Activated CD4-positive, alpha-beta memory T cell treated with anti-CD3 and anti-CD28 coated beads, Interleukin-2, amount 10 ng/mL, durations not matched to agents 7 days and 5 days (primary cell): ENCODE measurements around the gene TRERF1. TPM values are rescaled to one million over a fixed set of nuclear protein-coding genes. Genes with fewer than 3 reads are reported as not detected.

Source experiments
- CTCF ChIA-PET: fragments of 350-600 bp; sonication (Branson Sonifier 250); formaldehyde crosslinking; loops from one replicate; lab custom pipeline; 2021; ENCODE audit warnings: antibody characterized with exemption, inconsistent platforms; lab: Charles Lee
- POLR2A ChIA-PET: fragments of 350-600 bp; sonication (Branson Sonifier 250); formaldehyde crosslinking; loops from one replicate; lab custom pipeline; 2021; ENCODE audit warnings: antibody characterized with exemption; lab: Charles Lee
- DNase-seq: peaks from one replicate; pipeline ENCODE4 v3.0.0-alpha.2; 2020
- H3K27ac Mint-ChIP-seq: one replicate; pipeline ENCODE4 v1.8.0; 2021; ENCODE audit warnings: mild to moderate bottlenecking, mixed read lengths
- H3K27me3 Mint-ChIP-seq: one replicate; pipeline ENCODE4 v1.8.0; 2021; ENCODE audit warnings: mixed read lengths
- H3K36me3 Mint-ChIP-seq: one replicate; pipeline ENCODE4 v1.8.0; 2021; ENCODE audit warnings: low read depth, mixed read lengths
- H3K4me1 Mint-ChIP-seq: one replicate; pipeline ENCODE4 v1.8.0; 2021; ENCODE audit warnings: mixed read lengths
- H3K4me3 Mint-ChIP-seq: one replicate; pipeline ENCODE4 v1.8.0; 2021; ENCODE audit warnings: mild to moderate bottlenecking, mixed read lengths
- H3K9me3 Mint-ChIP-seq: one replicate; pipeline ENCODE4 v1.8.0; 2021; ENCODE audit warnings: mixed read lengths
- total RNA-seq, 2 experiments: library from RNA; stranded (reverse); gene quantifications; one replicate each; pipeline ENCODE4 v1.2.3, GENCODE V29; 2021

TRERF1 gene
- total RNA-seq, 2 experiments from 2014 or later, result 17.4 to 18.2 TPM

- CTCF ChIA-PET, result no interaction called here
- H3K27me3 Mint-ChIP-seq, result no peaks in the 10 kb centered on the region
- peaks cover 40% of the 10 kb centered on the region for H3K36me3 Mint-ChIP-seq
- H3K9me3 Mint-ChIP-seq, result no peaks in the 10 kb centered on the region
- H3K4me1 Mint-ChIP-seq, result peaks cover 10% of the 10 kb centered on the region
- no peak overlapping the region for H3K27ac Mint-ChIP-seq
- DNase-seq, result no peak
- POLR2A ChIA-PET, result no interaction called here
- no peak overlapping the region for H3K4me3 Mint-ChIP-seq
These were observed 213.9 kb downstream of the TRERF1 start for GRCh38 chr6:42237857-42238256.

GRCh38 chr6:42236682-42237473, 214.8 kb downstream of the TRERF1 start:
- Mint-ChIP-seq H3K4me1 (peaks cover 10% of the 10 kb centered on the region), H3K4me3 (no peak overlapping the region), H3K27me3 (no peaks in the 10 kb centered on the region), H3K36me3 (peaks cover 39% of the 10 kb centered on the region), H3K9me3 (no peaks in the 10 kb centered on the region), H3K27ac (peak overlapping the region; percentile 4)
- ChIA-PET POLR2A (no interaction called here), CTCF (no interaction called here)
- DNase-seq, result no peak

- no peak for DNase-seq
- CTCF ChIA-PET, result interaction anchor here (2.3 kb wide), 1 partner anchor 312 kb away, joined by 8 read pairs; no protein-coding TSS in a partner anchor
- no peaks in the 10 kb centered on the region for H3K9me3 Mint-ChIP-seq
- no peak overlapping the region for H3K27ac Mint-ChIP-seq
- peaks cover 10% of the 10 kb centered on the region for H3K4me1 Mint-ChIP-seq
- peaks cover 40% of the 10 kb centered on the region for H3K36me3 Mint-ChIP-seq
- H3K4me3 Mint-ChIP-seq, result no peak overlapping the region
- H3K27me3 Mint-ChIP-seq, result no peaks in the 10 kb centered on the region
- POLR2A ChIA-PET, result no interaction called here
These were observed 215.7 kb downstream of the TRERF1 start for GRCh38 chr6:42236030-42236429.

GRCh38 chr6:42232035-42232434, 219.7 kb downstream of the TRERF1 start:
- no peaks in the 10 kb centered on the region for H3K9me3 Mint-ChIP-seq
- ChIA-PET POLR2A (no interaction called here), CTCF (interaction anchor here (1.5 kb wide), 1 partner anchor 315 kb away, joined by 8 read pairs; no protein-coding TSS in a partner anchor)
- peaks cover 33% of the 10 kb centered on the region for H3K36me3 Mint-ChIP-seq
- H3K27ac Mint-ChIP-seq, result no peak overlapping the region
- no peak overlapping the region for H3K4me3 Mint-ChIP-seq
- DNase-seq, result no peak
- peaks cover 7% of the 10 kb centered on the region for H3K4me1 Mint-ChIP-seq
- H3K27me3 Mint-ChIP-seq, result no peaks in the 10 kb centered on the region

GRCh38 chr6:42230345-42231321, 221.1 kb downstream of the TRERF1 start:
- ChIA-PET POLR2A (no interaction called here), CTCF (interaction anchor here (0.7 to 1.4 kb wide), 3 partner anchors 16 to 317 kb away, joined by 3 to 6 read pairs (median 3); no protein-coding TSS in a partner anchor)
- H3K27ac Mint-ChIP-seq, result no peak overlapping the region
- H3K4me1 Mint-ChIP-seq, result no peaks in the 10 kb centered on the region
- H3K4me3 Mint-ChIP-seq, result no peak overlapping the region
- peaks cover 26% of the 10 kb centered on the region for H3K36me3 Mint-ChIP-seq
- no peak for DNase-seq
- H3K27me3 Mint-ChIP-seq, result no peaks in the 10 kb centered on the region
- no peaks in the 10 kb centered on the region for H3K9me3 Mint-ChIP-seq

- ChIA-PET CTCF (interaction anchor here (0.7 to 1.4 kb wide), 2 partner anchors 178 to 318 kb away, joined by 3 to 6 read pairs; no protein-coding TSS in a partner anchor), POLR2A (no interaction called here)
- Mint-ChIP-seq H3K27me3 (no peaks in the 10 kb centered on the region), H3K36me3 (peaks cover 24% of the 10 kb centered on the region), H3K4me1 (peaks cover 4% of the 10 kb centered on the region), H3K9me3 (no peaks in the 10 kb centered on the region), H3K27ac (no peak overlapping the region), H3K4me3 (no peak overlapping the region)
- DNase-seq, result no peak
These were observed 222.1 kb downstream of the TRERF1 start for GRCh38 chr6:42229506-42230119.

GRCh38 chr6:42228305-42228704, 223.4 kb downstream of the TRERF1 start:
- Mint-ChIP-seq H3K27ac (no peak overlapping the region), H3K4me1 (peaks cover 10% of the 10 kb centered on the region), H3K4me3 (no peak overlapping the region), H3K27me3 (no peaks in the 10 kb centered on the region), H3K36me3 (peaks cover 21% of the 10 kb centered on the region), H3K9me3 (no peaks in the 10 kb centered on the region)
- CTCF ChIA-PET, result no interaction called here
- no peak for DNase-seq
- POLR2A ChIA-PET, result no interaction called here

- no peak overlapping the region for H3K4me3 Mint-ChIP-seq
- no peaks in the 10 kb centered on the region for H3K9me3 Mint-ChIP-seq
- H3K27ac Mint-ChIP-seq, result no peak overlapping the region
- ChIA-PET CTCF (interaction anchor here (1.1 to 3.3 kb wide), 2 partner anchors 10 to 320 kb away, joined by 3 to 15 read pairs; no protein-coding TSS in a partner anchor), POLR2A (no interaction called here)
- H3K4me1 Mint-ChIP-seq, result peaks cover 10% of the 10 kb centered on the region
- DNase-seq, result no peak
- H3K27me3 Mint-ChIP-seq, result no peaks in the 10 kb centered on the region
- peaks cover 18% of the 10 kb centered on the region for H3K36me3 Mint-ChIP-seq
These were observed 224.4 kb downstream of the TRERF1 start for GRCh38 chr6:42227173-42227850.

- Mint-ChIP-seq H3K27me3 (no peaks in the 10 kb centered on the region), H3K27ac (no peak overlapping the region), H3K9me3 (no peaks in the 10 kb centered on the region), H3K36me3 (peaks cover 12% of the 10 kb centered on the region), H3K4me1 (peaks cover 10% of the 10 kb centered on the region), H3K4me3 (no peak overlapping the region)
- POLR2A ChIA-PET, result no interaction called here
- DNase-seq, result no peak
- CTCF ChIA-PET, result interaction anchor here (1.1 to 3.3 kb wide), 3 partner anchors 10 to 321 kb away, joined by 3 to 15 read pairs (median 9); no protein-coding TSS in a partner anchor
These were observed 225.0 kb downstream of the TRERF1 start for GRCh38 chr6:42226645-42227143.

- H3K4me3 Mint-ChIP-seq, result no peak overlapping the region
- ChIA-PET CTCF (interaction anchor here (1.1 to 3.3 kb wide), 3 partner anchors 9 to 321 kb away, joined by 3 to 15 read pairs (median 9); no protein-coding TSS in a partner anchor), POLR2A (no interaction called here)
- no peaks in the 10 kb centered on the region for H3K27me3 Mint-ChIP-seq
- DNase-seq, result no peak
- H3K36me3 Mint-ChIP-seq, result peaks cover 12% of the 10 kb centered on the region
- no peak overlapping the region for H3K27ac Mint-ChIP-seq
- no peaks in the 10 kb centered on the region for H3K9me3 Mint-ChIP-seq
- H3K4me1 Mint-ChIP-seq, result peaks cover 10% of the 10 kb centered on the region
These were observed 225.5 kb downstream of the TRERF1 start for GRCh38 chr6:42226161-42226611.

- H3K4me1 Mint-ChIP-seq, result peaks cover 12% of the 10 kb centered on the region
- H3K27me3 Mint-ChIP-seq, result no peaks in the 10 kb centered on the region
- DNase-seq, result no peak
- H3K4me3 Mint-ChIP-seq, result no peak overlapping the region
- CTCF ChIA-PET, result interaction anchor here (0.7 to 3.3 kb wide), 3 partner anchors 11 to 322 kb away, joined by 3 to 15 read pairs (median 9); no protein-coding TSS in a partner anchor
- H3K9me3 Mint-ChIP-seq, result no peaks in the 10 kb centered on the region
- peaks cover 12% of the 10 kb centered on the region for H3K36me3 Mint-ChIP-seq
- POLR2A ChIA-PET, result interaction anchor here (1.3 kb wide), 1 partner anchor 338 kb away, joined by 4 read pairs; the partner anchor contains the start of gene UBR2
- H3K27ac Mint-ChIP-seq, result no peak overlapping the region
These were observed 226.3 kb downstream of the TRERF1 start for GRCh38 chr6:42225419-42225818.
